Testis (tissue), 3 donors: Measurements from ENCODE around the gene BCL11A. TPM values are rescaled to one million over a fixed set of nuclear protein-coding genes. Genes with fewer than 3 reads are reported as not detected.

Experiments used
- DNase-seq: peaks from one replicate; pipeline ENCODE4 v3.0.0-alpha.2; 2019
- H3K27ac ChIP-seq, 2 donors: fragments of 200-600 bp; sonication (generic); one replicate each; pipeline ENCODE4 v1.5.1; 2019
- H3K27me3 ChIP-seq: fragments of 200-600 bp; sonication (generic); one replicate; pipeline ENCODE4 v1.5.1; 2019
- H3K36me3 ChIP-seq: fragments of 200-600 bp; sonication (generic); one replicate; pipeline ENCODE4 v1.5.1; 2017; ENCODE audit warnings: low read depth; ENCODE audit errors: missing control alignments
- H3K4me1 ChIP-seq: fragments of 200-600 bp; sonication (generic); one replicate; pipeline ENCODE4 v1.5.1; 2019
- H3K4me3 ChIP-seq, 2 donors: fragments of 200-600 bp; sonication (generic); one replicate each; pipeline ENCODE4 v1.5.1; 2017 to 2019
- H3K9me3 ChIP-seq: fragments of 200-600 bp; sonication (generic); one replicate; pipeline ENCODE4 v1.5.1; 2017
- CTCF ChIP-seq, 3 experiments: fragments of 450-650 bp in 2 of 3; fragments of 200-600 bp in 1 of 3; sonication (generic) in 1 of 3; IDR thresholded peaks; one replicate each; pipeline ENCODE4 v1.5.1; 2016 to 2019; ENCODE audit warnings: antibody characterized with exemption in 3 of 3, mild to moderate bottlenecking in 2 of 3, moderate library complexity in 1 of 3
- POLR2A ChIP-seq: fragments of 450-650 bp; IDR thresholded peaks from one replicate; pipeline ENCODE4 v1.6.1; 2017; ENCODE audit warnings: antibody characterized with exemption, mild to moderate bottlenecking, moderate library complexity
- WGBS, 2 donors: methylation state at CpG; one replicate each; pipeline ENCODE4 v1.1.5; 2018; 5-methylcytosine and 5-hydroxymethylcytosine counted together
- intact Hi-C: fragments of 100-400 bp; cut with DNase I; formaldehyde crosslinking; loops from one replicate; pipeline ENCODE4 v1.15.1; 2023; ENCODE audit warnings: low total_unique reads
- polyA plus RNA-seq: library from polyadenylated mRNA; stranded (reverse); fragments of 350-450 nt; fragmentation: Illumina TruSeq; extraction: RNeasy Lipid Tissue Mini Kit (QIAGEN cat#74804); gene quantifications from one replicate; pipeline ENCODE4 v1.2.3, GENCODE V29; 2014; ENCODE audit warnings: low read depth, low replicate concordance; ENCODE audit not compliant: insufficient read depth
- total RNA-seq, 2 donors: library from RNA; depleted of rRNA; stranded (reverse); fragments of >200 nt; gene quantifications; one replicate each; pipeline ENCODE4 v1.2.3, GENCODE V29; 2016

The BCL11A gene
- total and polyA plus RNA-seq, 3 donors from 2014 or later: 4.1 to 11.6 (median 5.1) TPM

- no peak for DNase-seq
Observed at GRCh38 chr2:60438131-60438530, 115.3 kb downstream of the BCL11A start.

GRCh38 chr2:60437080-60437696 lies 116.3 kb downstream of the BCL11A start:
- no peak for TF ChIP-seq CTCF (IDR thresholded peaks at IDR 0.05)
- DNase-seq: no peak
- Histone ChIP-seq H3K9me3 (no peaks in the 10 kb centered on the region), H3K4me3 (no peak overlapping the region), H3K4me1 (no peaks in the 10 kb centered on the region), H3K27me3 (no peaks in the 10 kb centered on the region), H3K36me3 (no peaks in the 10 kb centered on the region), H3K27ac (no peak overlapping the region)
- intact Hi-C loops: no loop called here
- WGBS, 2 donors: 80 to 82% methylated on average over 7 of the region's 7 CpGs

More at GRCh38 chr2:60438131-60438530, 115.3 kb downstream of the BCL11A start:
- no peaks in the 10 kb centered on the region for H3K9me3 ChIP-seq
- H3K4me3 ChIP-seq: no peak overlapping the region
- no peaks in the 10 kb centered on the region for H3K36me3 ChIP-seq
- no peaks in the 10 kb centered on the region for H3K4me1 ChIP-seq
- H3K27ac ChIP-seq: no peak overlapping the region
- TF ChIP-seq CTCF (IDR thresholded peaks at IDR 0.05): no peak
- TF ChIP-seq POLR2A: no peak
- WGBS, 2 donors: 89 to 94% methylated on average over 4 of the region's 4 CpGs
- intact Hi-C loops: no loop called here
- H3K27me3 ChIP-seq: no peaks in the 10 kb centered on the region

- H3K27ac ChIP-seq: no peak overlapping the region
- TF ChIP-seq CTCF (IDR thresholded peaks at IDR 0.05): no peak
- no peak for TF ChIP-seq POLR2A
- H3K4me3 ChIP-seq: no peak overlapping the region
- H3K36me3 ChIP-seq: no peaks in the 10 kb centered on the region
- no peaks in the 10 kb centered on the region for H3K27me3 ChIP-seq
- 79 to 82% methylated on average over 5 of the region's 5 CpGs for WGBS, 2 donors
- intact Hi-C loops: no loop called here
- DNase-seq: no peak
- no peaks in the 10 kb centered on the region for H3K9me3 ChIP-seq
- no peaks in the 10 kb centered on the region for H3K4me1 ChIP-seq
Observed at GRCh38 chr2:60433018-60433596, 120.3 kb downstream of the BCL11A start.

- WGBS, 2 donors: 85 to 86% methylated on average over 8 of the region's 8 CpGs
- Histone ChIP-seq H3K4me1 (no peaks in the 10 kb centered on the region), H3K36me3 (no peaks in the 10 kb centered on the region), H3K27ac (no peak overlapping the region), H3K9me3 (no peaks in the 10 kb centered on the region), H3K4me3 (no peak overlapping the region), H3K27me3 (no peaks in the 10 kb centered on the region)
- TF ChIP-seq CTCF (IDR thresholded peaks at IDR 0.05) (no peak), POLR2A (no peak)
- no peak for DNase-seq
- intact Hi-C loops: no loop called here
Observed at GRCh38 chr2:60432035-60432601, 121.3 kb downstream of the BCL11A start.
